Measurements from ENCODE around the gene CCDC88C. TPM values are rescaled to one million over a fixed set of nuclear protein-coding genes. Genes with fewer than 3 reads are reported as not detected.

CCDC88C gene
- total RNA-seq, 1 donor from 2014 or later, result 12.4 TPM

GRCh38 chr14:91419044-91419397, 1.4 kb upstream of the CCDC88C start:
- no peak overlapping the region for H3K4me2 ChIP-seq (ENCODE audit: low read length)
- no peak overlapping the region for H3K27ac ChIP-seq (ENCODE audit: low read depth, low read length)
- H2AFZ ChIP-seq (ENCODE audit: low read depth, low read length), result no peak overlapping the region
- no peaks in the 10 kb centered on the region for H3K79me2 ChIP-seq (ENCODE audit: insufficient read depth, low read length)
- TF ChIP-seq CTCF (IDR thresholded peaks at IDR 0.05; ENCODE audit: insufficient read depth, low read depth, low read length) (no peak), EZH2 (IDR thresholded peaks at IDR 0.05; ENCODE audit: insufficient read depth, low read length) (no peak)
- H3K4me3 ChIP-seq (ENCODE audit: insufficient read depth, low read depth, low read length), result no peak overlapping the region
- H4K20me1 ChIP-seq (ENCODE audit: insufficient read depth, low read length), result no peaks in the 10 kb centered on the region
- DNase-seq (ENCODE audit: low read depth), result no peak
- H3K9ac ChIP-seq (ENCODE audit: low read length), result no peak overlapping the region
- FAIRE-seq, result no peak
- peaks cover 4% of the 10 kb centered on the region for H3K4me1 ChIP-seq (ENCODE audit: insufficient read depth, low read length)
- Mint-ChIP-seq H3K9me3 (ENCODE audit: unreplicated experiment) (no peaks in the 10 kb centered on the region), H3K27me3 (ENCODE audit: low read depth, unreplicated experiment) (peaks cover 3% of the 10 kb centered on the region), H3K4me3 (ENCODE audit: unreplicated experiment) (peak overlapping the region; percentile 67), H3K4me1 (ENCODE audit: low read depth, unreplicated experiment) (peaks cover 21% of the 10 kb centered on the region), H3K27ac (ENCODE audit: unreplicated experiment) (no peak overlapping the region), H3K36me3 (ENCODE audit: low read depth, unreplicated experiment) (peaks cover 2% of the 10 kb centered on the region)
- H3K36me3 ChIP-seq (ENCODE audit: insufficient read depth, low read length), result no peaks in the 10 kb centered on the region
- peaks cover 24% of the 10 kb centered on the region for H3K27me3 ChIP-seq (ENCODE audit: insufficient read depth, low read length)
- H3K9me3 ChIP-seq (ENCODE audit: insufficient read depth, low read depth, low read length), result no peaks in the 10 kb centered on the region

GRCh38 chr14:91418387-91419043, 895 bp upstream of the CCDC88C start:
- Histone ChIP-seq H3K4me3 (ENCODE audit: insufficient read depth, low read depth, low read length) (peak overlapping the region; percentile 36), H2AFZ (ENCODE audit: low read depth, low read length) (peak overlapping the region; percentile 73), H4K20me1 (ENCODE audit: insufficient read depth, low read length) (no peaks in the 10 kb centered on the region), H3K9me3 (ENCODE audit: insufficient read depth, low read depth, low read length) (no peaks in the 10 kb centered on the region), H3K4me2 (ENCODE audit: low read length) (peak overlapping the region; percentile 73), H3K27ac (ENCODE audit: low read depth, low read length) (no peak overlapping the region), H3K79me2 (ENCODE audit: insufficient read depth, low read length) (no peaks in the 10 kb centered on the region), H3K27me3 (ENCODE audit: insufficient read depth, low read length) (peaks cover 24% of the 10 kb centered on the region), H3K9ac (ENCODE audit: low read length) (no peak overlapping the region), H3K36me3 (ENCODE audit: insufficient read depth, low read length) (no peaks in the 10 kb centered on the region), H3K4me1 (ENCODE audit: insufficient read depth, low read length) (peaks cover 4% of the 10 kb centered on the region)
- Mint-ChIP-seq H3K9me3 (ENCODE audit: unreplicated experiment) (no peaks in the 10 kb centered on the region), H3K27ac (ENCODE audit: unreplicated experiment) (no peak overlapping the region), H3K27me3 (ENCODE audit: low read depth, unreplicated experiment) (peaks cover 3% of the 10 kb centered on the region), H3K36me3 (ENCODE audit: low read depth, unreplicated experiment) (peaks cover 2% of the 10 kb centered on the region), H3K4me3 (ENCODE audit: unreplicated experiment) (peak overlapping the region; percentile 67), H3K4me1 (ENCODE audit: low read depth, unreplicated experiment) (peaks cover 21% of the 10 kb centered on the region)
- no peak for DNase-seq (ENCODE audit: low read depth)
- no peak for FAIRE-seq
- TF ChIP-seq EZH2 (IDR thresholded peaks at IDR 0.05; ENCODE audit: insufficient read depth, low read length) (peak; percentile 31), CTCF (IDR thresholded peaks at IDR 0.05; ENCODE audit: insufficient read depth, low read depth, low read length) (peak; percentile 89)

- H3K9ac ChIP-seq (ENCODE audit: low read length), result no peak overlapping the region
- FAIRE-seq, result no peak
- peak overlapping the region; percentile 73 for H2AFZ ChIP-seq (ENCODE audit: low read depth, low read length)
- H3K4me1 ChIP-seq (ENCODE audit: insufficient read depth, low read length), result peaks cover 4% of the 10 kb centered on the region
- no peaks in the 10 kb centered on the region for H3K79me2 ChIP-seq (ENCODE audit: insufficient read depth, low read length)
- peaks cover 2% of the 10 kb centered on the region for H3K36me3 Mint-ChIP-seq (ENCODE audit: low read depth, unreplicated experiment)
- no peaks in the 10 kb centered on the region for H4K20me1 ChIP-seq (ENCODE audit: insufficient read depth, low read length)
- H3K9me3 Mint-ChIP-seq (ENCODE audit: unreplicated experiment), result no peaks in the 10 kb centered on the region
- peaks cover 24% of the 10 kb centered on the region for H3K27me3 ChIP-seq (ENCODE audit: insufficient read depth, low read length)
- no peak overlapping the region for H3K4me3 Mint-ChIP-seq (ENCODE audit: unreplicated experiment)
- peak overlapping the region; percentile 50 for H3K4me3 ChIP-seq (ENCODE audit: insufficient read depth, low read depth, low read length)
- no peaks in the 10 kb centered on the region for H3K9me3 ChIP-seq (ENCODE audit: insufficient read depth, low read depth, low read length)
- no peak overlapping the region for H3K27ac ChIP-seq (ENCODE audit: low read depth, low read length)
- H3K27ac Mint-ChIP-seq (ENCODE audit: unreplicated experiment), result no peak overlapping the region
- H3K36me3 ChIP-seq (ENCODE audit: insufficient read depth, low read length), result no peaks in the 10 kb centered on the region
- H3K4me2 ChIP-seq (ENCODE audit: low read length), result peak overlapping the region; percentile 73
- TF ChIP-seq EZH2 (IDR thresholded peaks at IDR 0.05; ENCODE audit: insufficient read depth, low read length), result peak; percentile 44
- no peak for TF ChIP-seq CTCF (IDR thresholded peaks at IDR 0.05; ENCODE audit: insufficient read depth, low read depth, low read length)
- peaks cover 3% of the 10 kb centered on the region for H3K27me3 Mint-ChIP-seq (ENCODE audit: low read depth, unreplicated experiment)
- DNase-seq (ENCODE audit: low read depth), result no peak
- peaks cover 21% of the 10 kb centered on the region for H3K4me1 Mint-ChIP-seq (ENCODE audit: low read depth, unreplicated experiment)
These were observed 365 bp upstream of the CCDC88C start for GRCh38 chr14:91417983-91418386.
